Breast epithelium (tissue), 4 donors: ENCODE measurements around the gene ZMIZ1. TPM values are rescaled to one million over a fixed set of nuclear protein-coding genes. Genes with fewer than 3 reads are reported as not detected.

ENCODE experiments used
- DNase-seq, 2 donors: peaks; one replicate each; pipeline ENCODE4 v3.0.0-alpha.2; 2019; ENCODE audit warnings: low spot score in 2 of 2
- H3K27ac ChIP-seq, 2 donors: fragments of 200-600 bp; sonication (generic) in 1 of 2; one replicate each; pipeline ENCODE4 v1.5.1; 2016 to 2019; ENCODE audit warnings: mild to moderate bottlenecking in 1 of 2
- H3K27me3 ChIP-seq, 2 donors: fragments of 200-600 bp; sonication (generic) in 1 of 2; one replicate each; pipeline versions ENCODE4 v1.5.1 to v1.6.0; 2017 to 2019; ENCODE audit warnings: control low read depth in 1 of 2, mild to moderate bottlenecking in 1 of 2
- H3K36me3 ChIP-seq: fragments of 200-600 bp; one replicate; pipeline ENCODE4 v1.5.1; 2019
- H3K4me1 ChIP-seq, 2 donors: fragments of 200-600 bp; sonication (generic); one replicate each; pipeline ENCODE4 v1.5.1; 2016 to 2019; ENCODE audit warnings: control low read depth in 1 of 2
- H3K4me3 ChIP-seq, 3 donors: fragments of 200-600 bp; sonication (generic); 1 replicate in 2 of 3; 2 replicates in 1 of 3; pipeline ENCODE4 v1.5.1; 2016 to 2019; ENCODE audit warnings: mild to moderate bottlenecking in 3 of 3, moderate library complexity in 2 of 3
- H3K9me3 ChIP-seq, 2 donors: fragments of 200-600 bp; sonication (generic) in 1 of 2; one replicate each; pipeline ENCODE4 v1.5.1; 2016 to 2019; ENCODE audit warnings: control low read depth in 1 of 2
- POLR2A ChIP-seq: fragments of 450-650 bp; IDR thresholded peaks from one replicate; pipeline ENCODE4 v1.6.1; 2016; ENCODE audit warnings: antibody characterized with exemption, mild to moderate bottlenecking, moderate library complexity
- POLR2AphosphoS5 ChIP-seq, 3 donors: sonication (generic); formaldehyde crosslinking; IDR thresholded peaks; one replicate each; pipeline ENCODE4 v1.6.1; 2017; ENCODE audit warnings: antibody characterized with exemption in 3 of 3
- intact Hi-C: fragments of 100-400 bp; cut with DNase I; formaldehyde crosslinking; loops from one replicate; pipeline ENCODE4 v1.15.1; 2023; ENCODE audit warnings: low total_unique reads
- total RNA-seq, 3 donors: library from RNA; depleted of rRNA; stranded (reverse); fragments of >200 nt; gene quantifications; one replicate each; pipeline ENCODE4 v1.1.0, GENCODE V29; 2016
- TF ChIP-seq, protein P1 (sequence below), 3 donors: fragments of 450-650 bp; IDR thresholded peaks; one replicate each; pipeline ENCODE4 v1.5.1; 2016 to 2017; ENCODE audit warnings: antibody characterized with exemption in 3 of 3, mild to moderate bottlenecking in 3 of 3, moderate library complexity in 3 of 3

Gene ZMIZ1
- total RNA-seq, 3 donors from 2014 or later, result 34.4 to 63.7 (median 39.8) TPM

GRCh38 chr10:79186486-79187120 lies 117.8 kb downstream of the ZMIZ1 start:
- no peaks in the 10 kb centered on the region for H3K9me3 ChIP-seq
- DNase-seq, result no peak
- no peaks in the 10 kb centered on the region for H3K27me3 ChIP-seq
- no peaks in the 10 kb centered on the region for H3K36me3 ChIP-seq
- TF ChIP-seq, protein P1, sequence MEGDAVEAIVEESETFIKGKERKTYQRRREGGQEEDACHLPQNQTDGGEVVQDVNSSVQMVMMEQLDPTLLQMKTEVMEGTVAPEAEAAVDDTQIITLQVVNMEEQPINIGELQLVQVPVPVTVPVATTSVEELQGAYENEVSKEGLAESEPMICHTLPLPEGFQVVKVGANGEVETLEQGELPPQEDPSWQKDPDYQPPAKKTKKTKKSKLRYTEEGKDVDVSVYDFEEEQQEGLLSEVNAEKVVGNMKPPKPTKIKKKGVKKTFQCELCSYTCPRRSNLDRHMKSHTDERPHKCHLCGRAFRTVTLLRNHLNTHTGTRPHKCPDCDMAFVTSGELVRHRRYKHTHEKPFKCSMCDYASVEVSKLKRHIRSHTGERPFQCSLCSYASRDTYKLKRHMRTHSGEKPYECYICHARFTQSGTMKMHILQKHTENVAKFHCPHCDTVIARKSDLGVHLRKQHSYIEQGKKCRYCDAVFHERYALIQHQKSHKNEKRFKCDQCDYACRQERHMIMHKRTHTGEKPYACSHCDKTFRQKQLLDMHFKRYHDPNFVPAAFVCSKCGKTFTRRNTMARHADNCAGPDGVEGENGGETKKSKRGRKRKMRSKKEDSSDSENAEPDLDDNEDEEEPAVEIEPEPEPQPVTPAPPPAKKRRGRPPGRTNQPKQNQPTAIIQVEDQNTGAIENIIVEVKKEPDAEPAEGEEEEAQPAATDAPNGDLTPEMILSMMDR (IDR thresholded peaks at IDR 0.05), result no peak
- TF ChIP-seq POLR2AphosphoS5 (IDR thresholded peaks at IDR 0.05) (no peak), POLR2A (no peak)
- peaks cover under 1 to 12% of the 10 kb centered on the region in 2 donors for H3K4me1 ChIP-seq
- H3K27ac ChIP-seq, result peak overlapping the region in 1 of 2 donors; percentile 23
- intact Hi-C loops, result loop anchor here (10.0 kb wide), 1 partner anchor 1142 kb away; no protein-coding TSS in a partner anchor
- H3K4me3 ChIP-seq, result no peak overlapping the region

- no peak for DNase-seq
- no peak for TF ChIP-seq POLR2AphosphoS5 (IDR thresholded peaks at IDR 0.05)
- TF ChIP-seq POLR2A, result no peak
- TF ChIP-seq, protein P1 (IDR thresholded peaks at IDR 0.05), result no peak
- Histone ChIP-seq H3K4me1 (peaks cover 0 to 12% of the 10 kb centered on the region in 2 donors), H3K36me3 (no peaks in the 10 kb centered on the region), H3K27ac (no peak overlapping the region), H3K27me3 (no peaks in the 10 kb centered on the region), H3K9me3 (no peaks in the 10 kb centered on the region), H3K4me3 (no peak overlapping the region)
- intact Hi-C loops, result loop anchor here (10.0 kb wide), 1 partner anchor 1143 kb away; no protein-coding TSS in a partner anchor
Measured at GRCh38 chr10:79187121-79187940, 118.6 kb downstream of the ZMIZ1 start.

DNA sequence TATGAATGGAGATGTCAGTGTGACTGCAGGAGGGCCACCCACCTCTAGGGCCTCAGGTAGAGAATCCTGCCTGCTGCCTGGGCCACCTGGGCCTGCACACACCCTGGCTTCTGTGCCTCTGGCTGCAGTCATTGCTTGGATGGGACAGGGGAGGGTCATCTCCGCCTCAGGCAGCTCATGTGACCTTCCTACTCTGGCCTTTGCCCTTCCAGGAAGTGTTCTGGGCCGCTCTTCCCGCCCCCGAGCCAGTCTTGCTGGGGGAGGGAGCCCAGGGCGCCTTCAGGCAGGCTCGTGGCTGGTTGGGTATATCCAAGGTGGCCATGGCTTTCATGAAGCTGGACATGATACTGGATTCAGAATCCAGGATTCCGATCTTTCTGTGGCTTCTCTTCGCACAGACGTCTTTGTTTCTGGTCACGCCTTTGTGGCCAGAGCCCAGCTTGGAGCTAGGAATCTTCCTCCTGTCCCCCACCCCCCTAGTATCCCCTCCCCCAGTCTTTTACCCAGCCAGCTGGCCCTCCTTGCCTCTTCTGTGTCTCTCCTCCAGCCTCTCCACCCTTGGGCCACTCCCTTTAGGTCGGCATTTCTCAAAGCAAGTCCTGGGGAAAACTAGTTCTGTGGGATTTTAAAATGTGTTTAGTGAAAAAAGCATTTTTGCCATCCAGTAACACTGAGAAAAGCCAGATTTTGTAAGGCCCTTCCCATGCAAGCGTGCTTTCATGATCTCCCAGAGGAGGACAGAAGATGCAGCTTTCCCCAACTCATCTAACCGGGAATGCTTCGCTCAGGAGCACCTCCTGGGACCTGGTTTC lies 119.6 kb downstream of the ZMIZ1 start:
- intact Hi-C loops, result loop anchor here (10.0 kb wide), 1 partner anchor 1144 kb away; no protein-coding TSS in a partner anchor
- Histone ChIP-seq H3K27ac (peak overlapping the region; percentile 57 to 70), H3K4me1 (peaks cover 0 to 12% of the 10 kb centered on the region in 2 donors), H3K9me3 (no peaks in the 10 kb centered on the region), H3K4me3 (no peak overlapping the region), H3K27me3 (no peaks in the 10 kb centered on the region), H3K36me3 (no peaks in the 10 kb centered on the region)
- no peak for DNase-seq
- TF ChIP-seq POLR2A (no peak), POLR2AphosphoS5 (IDR thresholded peaks at IDR 0.05) (no peak)
- TF ChIP-seq, protein P1 (IDR thresholded peaks at IDR 0.05), result no peak

GRCh38 chr10:79189181-79189580 lies 120.4 kb downstream of the ZMIZ1 start:
- no peaks in the 10 kb centered on the region for H3K36me3 ChIP-seq
- peak overlapping the region in 1 of 2 donors; percentile 10 for H3K27ac ChIP-seq
- H3K9me3 ChIP-seq, result no peaks in the 10 kb centered on the region
- peaks cover 0 to 6% of the 10 kb centered on the region in 2 donors for H3K4me1 ChIP-seq
- TF ChIP-seq POLR2A (no peak), POLR2AphosphoS5 (IDR thresholded peaks at IDR 0.05) (no peak)
- TF ChIP-seq, protein P1 (IDR thresholded peaks at IDR 0.05), result no peak
- intact Hi-C loops, result loop anchor here (10.0 kb wide), 1 partner anchor 1144 kb away; no protein-coding TSS in a partner anchor
- H3K27me3 ChIP-seq, result no peaks in the 10 kb centered on the region
- H3K4me3 ChIP-seq, result no peak overlapping the region
- DNase-seq, result no peak
